HG02763 (cell line): ENCODE data around the gene EPHA1.
"Not testable (repeated sequence)": the region's sequence is repeated elsewhere in the genome, so short reads cannot be mapped to it uniquely, and the experiment has no call there.

ENCODE experiments used
- ATAC-seq: cut with Tn5 transposase; IDR thresholded peaks from one replicate; pipeline ENCODE4 v1.9.1; 2021; ENCODE audit warnings: mild to moderate bottlenecking, moderate library complexity; ENCODE audit not compliant: unreplicated experiment

EPHA1 gene

GRCh38 chr7:143431109-143431508, 22.5 kb upstream of the EPHA1 start:
- no peak for ATAC-seq

- no peak for ATAC-seq
Measured at GRCh38 chr7:143429770-143430698, 21.4 kb upstream of the EPHA1 start.

GRCh38 chr7:143426479-143427142, 18.0 kb upstream of the EPHA1 start:
- peak; percentile 54 for ATAC-seq

GRCh38 chr7:143424476-143424875, 15.8 kb upstream of the EPHA1 start:
- not testable (repeated sequence) for ATAC-seq

- no peak for ATAC-seq
Measured at GRCh38 chr7:143422033-143422432, 13.4 kb upstream of the EPHA1 start.

- not testable (repeated sequence) for ATAC-seq
Measured at GRCh38 chr7:143420624-143421023, 12.0 kb upstream of the EPHA1 start.

GRCh38 chr7:143419880-143420279, 11.2 kb upstream of the EPHA1 start:
- ATAC-seq: no peak

GRCh38 chr7:143418681-143419458, 10.2 kb upstream of the EPHA1 start:
- ATAC-seq: no peak

- no peak for ATAC-seq
Measured at GRCh38 chr7:143417734-143418383, 9.2 kb upstream of the EPHA1 start.

- ATAC-seq: no peak
Measured at GRCh38 chr7:143416565-143417149, 8.0 kb upstream of the EPHA1 start.

GRCh38 chr7:143415742-143416397, 7.2 kb upstream of the EPHA1 start:
- ATAC-seq: no peak

- not testable (repeated sequence) for ATAC-seq
Measured at GRCh38 chr7:143415209-143415608, 6.6 kb upstream of the EPHA1 start.

- ATAC-seq: no peak
Measured at GRCh38 chr7:143413123-143413522, 4.5 kb upstream of the EPHA1 start.

- no peak for ATAC-seq
Measured at GRCh38 chr7:143411976-143412708, 3.5 kb upstream of the EPHA1 start.

- no peak for ATAC-seq
Measured at GRCh38 chr7:143410521-143411004, 1.9 kb upstream of the EPHA1 start.

GRCh38 chr7:143408252-143408685, 387 bp downstream of the EPHA1 start:
- ATAC-seq: no peak

GRCh38 chr7:143407287-143408251, 1.1 kb downstream of the EPHA1 start:
- ATAC-seq: no peak

GRCh38 chr7:143406002-143406357, 2.7 kb downstream of the EPHA1 start:
- no peak for ATAC-seq
